ENCODE measurements around the gene CDH23. TPM values are rescaled to one million over a fixed set of nuclear protein-coding genes. Genes with fewer than 3 reads are reported as not detected.

Gene CDH23
- polyA plus RNA-seq, 3 donors, result 0.51 to 0.96 (median 0.80) TPM

DNA sequence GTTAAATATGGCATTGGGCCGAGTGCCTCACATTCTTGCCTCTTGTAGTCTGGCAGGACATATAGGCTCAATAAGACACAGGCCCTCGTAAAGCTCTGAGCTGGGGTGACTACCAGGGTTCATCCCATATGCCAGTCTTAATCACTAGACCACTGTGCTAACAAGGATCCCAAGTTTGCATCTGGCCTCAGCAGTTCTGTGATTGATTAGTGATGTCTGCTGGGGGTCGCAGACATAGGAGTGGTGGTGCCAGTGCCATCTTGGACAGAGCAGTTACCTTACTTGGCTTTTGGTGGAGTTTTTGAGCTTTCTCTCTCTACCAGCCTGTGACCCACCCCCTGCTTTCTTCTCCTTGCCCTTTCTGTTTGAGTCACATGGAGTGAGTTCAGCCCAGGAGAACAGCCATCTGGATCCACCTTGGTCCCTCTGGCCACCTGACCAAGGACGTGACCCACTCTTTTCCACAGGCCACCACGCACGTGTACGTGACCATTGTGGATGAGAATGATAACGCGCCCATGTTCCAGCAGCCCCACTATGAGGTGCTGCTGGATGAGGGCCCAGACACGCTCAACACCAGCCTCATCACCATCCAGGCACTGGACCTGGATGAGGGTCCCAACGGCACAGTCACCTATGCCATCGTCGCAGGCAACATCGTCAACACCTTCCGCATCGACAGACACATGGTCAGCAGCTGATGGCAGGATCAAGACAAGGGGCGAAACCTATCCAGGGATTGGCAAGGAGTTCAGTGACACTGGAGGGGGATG is 380.7 kb downstream of the CDH23 start:
- DNase-seq (ENCODE audit: low read depth in 3 of 3, low spot score in 2 of 3), result no peak

DNA sequence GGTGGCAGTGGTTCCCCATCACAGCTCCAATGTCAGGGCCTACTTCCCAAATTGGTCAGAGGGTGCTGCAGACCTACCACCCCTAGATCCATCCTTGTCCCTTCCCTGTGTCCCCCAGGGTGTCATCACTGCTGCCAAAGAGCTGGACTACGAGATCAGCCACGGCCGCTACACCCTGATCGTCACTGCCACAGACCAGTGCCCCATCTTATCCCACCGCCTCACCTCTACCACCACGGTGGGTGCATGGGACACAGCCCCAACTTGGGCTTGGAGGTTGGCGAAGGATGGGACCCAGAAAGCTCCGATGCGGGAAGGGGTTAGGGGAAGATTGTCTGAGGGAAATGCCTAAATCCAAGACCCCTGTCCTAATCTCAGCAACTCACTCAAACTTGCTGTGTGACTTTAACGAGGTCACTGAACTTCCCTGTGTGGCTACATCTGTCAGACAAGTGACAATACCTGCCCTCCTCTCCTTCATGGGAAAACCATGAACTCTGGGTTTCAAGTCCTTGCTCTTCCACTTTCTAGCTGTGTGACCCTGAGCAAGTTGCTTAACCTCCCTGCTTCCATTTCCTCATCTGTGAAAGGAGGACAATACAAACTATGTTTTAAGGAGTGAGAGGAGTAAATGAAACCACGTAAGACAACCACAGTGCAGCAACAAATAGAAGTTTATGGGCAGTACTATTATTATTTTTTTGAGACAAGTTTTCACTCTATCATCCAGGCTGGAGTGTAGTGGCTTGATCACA is 381.5 kb downstream of the CDH23 start:
- no peak for DNase-seq (ENCODE audit: low read depth in 3 of 3, low spot score in 2 of 3)

DNA sequence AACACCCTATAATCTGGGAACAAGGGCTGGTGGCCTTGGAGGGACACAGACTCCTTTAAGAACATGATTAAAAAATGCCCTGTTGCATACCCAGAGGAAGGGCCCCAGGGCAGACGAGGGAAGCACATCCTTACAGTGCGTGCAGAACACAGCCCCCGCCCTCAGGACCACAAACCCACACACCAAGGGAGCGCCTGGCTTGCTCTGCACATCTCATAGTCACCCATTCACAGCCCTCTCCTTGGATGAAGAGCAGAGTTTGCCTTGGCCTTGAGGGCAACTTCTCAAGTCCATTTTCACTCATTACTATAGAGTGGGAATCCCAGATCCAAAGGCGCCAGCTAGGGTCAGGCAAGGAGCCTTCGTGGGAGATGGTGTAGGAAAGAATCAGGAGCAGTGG is 382.9 kb downstream of the CDH23 start:
- no peak for DNase-seq (ENCODE audit: low read depth in 3 of 3, low spot score in 2 of 3)

DNA sequence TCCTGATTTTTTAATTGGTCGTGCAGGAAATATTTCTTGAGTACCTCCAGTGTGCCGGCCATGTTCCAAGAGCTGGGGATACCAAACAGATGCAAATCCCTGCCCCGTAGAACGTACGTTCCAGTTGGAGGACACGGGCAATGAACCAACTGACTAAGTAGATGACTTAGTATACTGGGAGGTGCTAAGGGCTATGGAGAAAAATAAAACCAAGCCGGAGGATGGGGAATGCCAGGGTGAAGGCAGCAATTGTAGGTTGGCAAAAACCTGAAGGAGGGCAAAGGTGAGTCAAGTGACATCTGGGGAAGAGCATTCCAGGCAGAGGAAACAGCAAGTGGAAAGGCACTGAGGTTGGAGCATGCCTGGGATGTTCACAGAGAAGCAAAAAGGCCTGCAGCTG is 383.4 kb downstream of the CDH23 start:
- no peak for DNase-seq (ENCODE audit: low read depth in 3 of 3, low spot score in 2 of 3)

DNA sequence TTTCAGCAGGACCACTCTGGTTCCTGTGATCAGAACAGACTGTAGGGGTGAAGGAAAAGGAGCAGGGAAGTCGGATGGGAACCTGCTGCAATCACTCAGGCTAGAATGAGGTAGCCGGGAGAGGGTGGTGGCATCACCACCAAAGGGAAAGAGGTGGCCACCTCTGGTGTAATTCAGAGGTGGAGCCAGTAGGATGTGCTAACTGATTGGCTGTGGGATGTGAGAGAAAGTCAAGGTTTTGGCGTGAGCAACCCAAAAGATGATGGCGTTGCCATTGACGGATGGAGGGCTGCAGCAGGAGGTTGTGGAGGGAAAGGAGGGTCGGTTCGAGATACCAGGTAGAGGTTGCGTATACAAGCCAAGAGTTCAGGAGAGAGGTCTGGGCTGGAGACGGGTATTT is 384.0 kb downstream of the CDH23 start:
- DNase-seq (ENCODE audit: low read depth in 3 of 3, low spot score in 2 of 3), result no peak

DNA sequence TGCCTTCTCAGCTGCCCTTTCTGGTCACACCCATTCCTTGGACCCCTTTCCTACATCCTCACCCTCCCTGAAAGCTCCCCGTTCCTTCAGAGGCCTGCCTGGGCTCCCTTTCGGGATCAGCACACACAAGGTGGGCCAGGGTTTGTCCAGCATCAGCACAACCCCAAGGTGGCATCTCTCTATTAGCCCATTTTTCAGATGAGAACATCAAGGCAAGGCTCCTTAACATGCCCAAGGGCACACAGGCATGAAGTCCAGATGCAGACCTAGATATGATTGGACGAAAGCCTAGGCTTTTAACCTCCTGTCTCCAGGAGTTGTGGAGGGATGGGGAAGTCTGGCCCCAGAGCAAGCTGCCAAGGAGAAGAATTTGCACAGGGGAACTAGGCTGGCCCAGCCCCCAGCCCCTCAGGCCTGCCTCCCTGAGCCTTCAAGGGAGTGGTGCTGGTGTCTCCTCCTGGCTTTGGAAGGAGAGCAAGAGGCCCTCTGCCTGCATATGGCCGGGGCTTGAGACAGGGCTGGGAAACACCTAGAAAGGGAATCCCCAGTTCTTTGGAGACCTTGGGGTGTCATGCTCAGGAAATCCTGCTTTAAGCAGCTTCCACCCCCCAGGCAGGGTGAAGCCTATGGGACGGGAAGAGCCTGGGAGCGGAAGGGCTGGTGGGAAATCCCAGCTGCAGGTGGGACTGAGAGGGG is 385.6 kb downstream of the CDH23 start:
- no peak for DNase-seq (ENCODE audit: low read depth in 3 of 3, low spot score in 2 of 3)

DNA sequence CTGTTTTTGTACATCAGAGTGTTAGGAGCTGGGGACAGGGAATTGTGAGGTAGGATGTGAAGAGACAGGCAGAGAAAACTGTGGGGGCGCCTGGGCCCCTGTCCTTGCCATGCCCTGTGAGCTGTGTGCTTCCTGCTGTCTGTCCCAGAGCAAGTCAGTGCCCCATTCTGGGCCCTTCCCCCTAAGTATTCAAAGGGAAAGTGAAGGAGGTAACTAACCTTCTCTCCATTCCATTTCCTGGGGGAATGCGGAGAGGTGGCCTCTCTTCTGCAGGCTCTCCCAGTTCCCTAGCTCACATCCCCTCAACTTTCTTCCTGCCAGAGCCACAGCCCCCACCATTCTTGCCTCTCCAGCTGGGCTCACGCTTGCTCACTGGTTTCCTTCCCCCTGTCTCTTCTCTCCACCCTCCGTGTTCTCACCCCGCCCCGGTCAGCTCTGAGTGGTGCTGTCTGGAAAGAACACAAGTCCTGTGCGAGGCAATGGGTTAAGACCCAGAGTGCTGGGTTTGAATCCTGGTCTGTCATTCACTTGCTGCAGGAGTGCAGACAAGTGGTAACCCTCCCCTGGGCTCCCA is 386.3 kb downstream of the CDH23 start:
- no peak for DNase-seq (ENCODE audit: low read depth in 3 of 3, low spot score in 2 of 3)

DNA sequence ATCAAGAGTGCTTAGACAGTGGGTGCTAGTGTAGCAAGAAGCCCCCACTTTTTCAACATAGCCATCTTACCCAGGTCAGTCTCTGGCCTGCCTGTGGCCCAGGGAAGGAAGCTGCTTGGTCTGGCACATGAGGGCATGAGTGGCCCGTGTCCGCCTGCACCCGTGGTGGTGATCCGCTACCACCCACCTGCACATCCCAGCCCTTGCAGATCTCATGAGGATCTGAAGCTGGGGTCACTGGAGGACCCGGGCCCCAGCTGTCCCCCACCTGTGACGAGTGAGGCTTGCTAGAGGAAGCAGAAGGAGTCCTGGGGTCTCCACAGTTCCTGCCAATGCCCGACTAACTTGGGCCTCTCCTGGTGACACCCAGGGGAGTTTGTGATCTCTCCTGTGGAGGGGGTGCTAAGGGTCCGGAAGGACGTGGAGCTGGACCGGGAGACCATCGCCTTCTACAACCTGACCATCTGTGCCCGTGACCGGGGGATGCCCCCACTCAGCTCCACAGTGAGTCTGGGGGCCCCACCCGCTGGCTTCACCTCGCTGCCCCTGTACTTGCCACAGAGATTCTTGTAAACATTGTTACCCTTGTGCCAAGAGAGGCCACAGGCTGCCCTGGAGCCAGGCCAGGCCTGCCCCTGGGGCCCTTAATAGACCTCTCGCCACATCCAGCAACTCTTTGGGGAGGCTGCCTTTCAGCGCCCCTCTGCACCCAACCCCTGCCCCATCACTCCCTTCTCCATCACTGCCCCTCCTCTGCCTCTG is 387.4 kb downstream of the CDH23 start:
- DNase-seq (ENCODE audit: low read depth in 3 of 3, low spot score in 2 of 3), result no peak

DNA sequence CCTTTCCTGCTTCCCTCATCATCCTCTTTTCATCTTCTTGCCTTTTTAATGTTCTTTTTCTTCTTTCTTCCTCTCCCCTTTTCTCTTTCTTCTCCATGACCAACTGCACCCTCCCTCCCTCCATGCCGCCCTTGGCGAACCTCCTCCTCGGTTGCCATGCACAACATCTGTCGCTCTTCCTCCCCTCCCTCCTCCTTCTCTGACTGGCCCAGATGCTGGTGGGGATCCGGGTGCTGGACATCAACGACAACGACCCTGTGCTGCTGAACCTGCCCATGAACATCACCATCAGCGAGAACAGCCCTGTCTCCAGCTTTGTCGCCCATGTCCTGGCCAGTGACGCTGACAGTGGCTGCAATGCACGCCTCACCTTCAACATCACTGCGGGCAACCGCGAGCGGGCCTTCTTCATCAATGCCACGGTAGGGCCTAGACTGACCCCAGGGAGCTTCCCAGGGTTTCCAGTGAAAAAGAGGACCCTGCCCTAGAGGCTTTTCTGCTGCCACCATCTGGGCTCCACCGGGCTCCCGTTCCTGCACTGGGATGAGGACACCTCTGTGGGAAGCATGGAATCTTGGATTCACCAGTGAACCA is 388.1 kb downstream of the CDH23 start:
- no peak for DNase-seq (ENCODE audit: low read depth in 3 of 3, low spot score in 2 of 3)

DNA sequence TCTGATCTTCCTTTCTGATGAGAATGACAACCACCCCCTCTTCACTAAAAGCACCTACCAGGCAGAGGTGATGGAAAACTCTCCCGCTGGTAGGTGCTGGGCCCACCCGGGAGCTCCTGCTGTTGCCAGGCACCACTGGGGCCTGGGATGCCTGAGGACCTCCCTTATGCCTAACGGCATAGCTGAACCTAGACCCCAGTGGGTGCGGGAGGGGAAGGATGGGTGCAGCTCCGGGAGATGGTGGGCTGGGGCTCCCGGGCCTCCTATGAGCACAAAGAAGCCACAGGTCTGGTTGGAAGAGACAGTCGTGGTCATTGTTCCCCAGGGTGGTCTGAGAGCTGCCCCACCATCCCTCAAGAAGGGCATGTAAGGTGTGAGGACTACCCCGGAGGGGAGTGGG is 392.2 kb downstream of the CDH23 start:
- no peak for DNase-seq (ENCODE audit: low read depth in 3 of 3, low spot score in 2 of 3)

DNA sequence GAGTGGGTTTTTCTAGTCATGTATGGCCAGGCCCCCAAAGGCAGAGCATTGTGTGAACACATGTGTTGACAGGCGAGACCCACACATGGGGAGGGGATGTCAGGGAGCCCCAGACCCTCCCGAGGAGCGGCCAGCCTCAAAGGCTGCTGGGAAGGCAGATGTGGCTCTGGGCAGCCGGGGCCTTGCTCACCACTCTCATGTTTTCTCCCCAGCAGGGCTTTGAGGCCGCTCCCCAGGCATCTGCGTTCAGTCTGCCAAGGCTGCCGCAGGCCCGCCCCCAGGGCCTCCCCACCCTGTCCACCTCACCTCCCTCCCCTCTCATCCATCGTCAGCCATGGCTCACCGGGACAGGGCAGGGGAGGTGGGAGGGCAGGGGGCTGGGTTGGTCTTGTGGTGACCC is 393.2 kb downstream of the CDH23 start:
- no peak for DNase-seq (ENCODE audit: low read depth in 3 of 3, low spot score in 2 of 3)

DNA sequence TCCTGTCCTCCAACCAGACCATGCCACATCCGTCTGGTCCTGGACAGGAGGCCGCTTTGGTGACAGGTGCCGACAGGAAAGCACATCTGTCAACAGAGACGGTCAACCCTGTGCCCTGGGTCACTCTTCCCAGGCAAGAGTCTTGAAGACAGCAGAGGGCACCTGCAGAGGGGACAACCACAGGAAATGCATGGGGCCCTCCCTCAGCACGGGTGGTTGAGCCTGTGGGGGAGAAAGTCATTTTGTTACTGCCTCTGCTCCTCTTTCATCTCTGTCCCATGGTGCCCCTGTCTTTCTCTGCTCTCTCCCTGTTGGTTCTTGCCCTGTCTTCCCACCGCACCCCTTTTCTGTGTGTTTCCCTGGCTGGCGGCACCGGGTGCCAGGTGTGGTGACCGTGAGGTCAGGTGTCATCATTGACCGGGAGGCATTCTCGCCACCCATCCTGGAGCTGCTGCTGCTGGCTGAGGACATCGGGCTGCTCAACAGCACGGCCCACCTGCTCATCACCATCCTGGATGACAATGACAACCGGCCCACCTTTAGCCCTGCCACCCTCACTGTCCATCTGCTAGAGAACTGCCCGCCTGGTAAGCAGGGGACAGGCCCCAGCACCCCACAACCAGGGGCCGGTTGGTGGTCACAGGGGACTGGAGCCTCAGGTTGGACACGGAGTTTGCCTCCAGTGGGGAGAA is 394.2 kb downstream of the CDH23 start:
- DNase-seq (ENCODE audit: low read depth in 3 of 3, low spot score in 2 of 3), result no peak

DNA sequence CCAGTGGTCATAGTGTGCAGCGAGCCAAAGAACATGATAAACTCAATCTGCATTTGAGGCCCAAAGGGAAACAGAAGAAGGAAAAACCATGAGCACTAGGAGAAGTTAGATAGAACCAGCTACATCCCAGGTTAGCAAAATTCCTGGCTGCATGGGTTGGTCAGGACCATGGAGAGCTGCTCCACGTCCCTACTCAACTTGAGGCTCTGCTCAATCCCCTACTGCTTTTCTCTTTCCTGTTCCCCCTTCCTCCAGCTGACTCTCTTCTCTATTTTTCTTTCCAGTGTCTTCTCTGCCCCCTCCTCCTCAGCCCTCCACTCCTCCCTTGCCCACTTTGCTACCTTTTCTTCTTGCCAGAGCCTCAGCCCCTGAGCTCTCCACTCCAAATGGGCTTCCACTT is 398.5 kb downstream of the CDH23 start:
- peak in 1 of 3 donors; percentile 39 for DNase-seq (ENCODE audit: low read depth in 3 of 3, low spot score in 2 of 3)

DNA sequence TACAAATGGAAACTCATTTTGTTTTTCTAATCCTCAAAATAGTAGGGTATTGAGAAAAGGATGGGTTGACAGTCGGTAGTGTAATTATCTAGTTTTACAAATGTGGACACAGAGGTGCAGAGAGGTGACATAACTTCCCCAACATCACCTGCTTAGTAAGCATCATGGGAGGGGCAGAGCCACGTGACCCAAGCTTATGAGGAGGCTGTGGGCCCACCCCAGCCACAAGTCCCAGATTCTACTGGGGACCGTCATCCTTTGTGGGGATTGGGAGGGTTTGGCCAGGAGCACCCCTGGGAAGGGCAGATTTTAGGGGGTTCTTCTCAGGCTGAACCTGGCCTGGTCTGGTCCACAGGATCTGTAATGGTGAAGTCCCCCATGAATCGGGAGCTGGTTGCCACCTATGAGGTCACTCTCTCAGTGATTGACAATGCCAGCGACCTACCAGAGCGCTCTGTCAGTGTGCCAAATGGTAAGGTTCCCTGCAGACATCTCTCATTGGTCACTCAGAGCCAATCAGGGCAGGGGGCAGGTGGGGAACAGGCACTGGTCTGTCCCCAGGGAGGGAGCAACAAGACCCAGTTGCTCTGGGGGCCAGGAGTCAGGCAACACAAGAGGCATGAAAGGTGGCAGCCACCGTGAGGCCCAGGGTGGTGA is 400.2 kb downstream of the CDH23 start:
- DNase-seq (ENCODE audit: low read depth in 3 of 3, low spot score in 2 of 3), result no peak

DNA sequence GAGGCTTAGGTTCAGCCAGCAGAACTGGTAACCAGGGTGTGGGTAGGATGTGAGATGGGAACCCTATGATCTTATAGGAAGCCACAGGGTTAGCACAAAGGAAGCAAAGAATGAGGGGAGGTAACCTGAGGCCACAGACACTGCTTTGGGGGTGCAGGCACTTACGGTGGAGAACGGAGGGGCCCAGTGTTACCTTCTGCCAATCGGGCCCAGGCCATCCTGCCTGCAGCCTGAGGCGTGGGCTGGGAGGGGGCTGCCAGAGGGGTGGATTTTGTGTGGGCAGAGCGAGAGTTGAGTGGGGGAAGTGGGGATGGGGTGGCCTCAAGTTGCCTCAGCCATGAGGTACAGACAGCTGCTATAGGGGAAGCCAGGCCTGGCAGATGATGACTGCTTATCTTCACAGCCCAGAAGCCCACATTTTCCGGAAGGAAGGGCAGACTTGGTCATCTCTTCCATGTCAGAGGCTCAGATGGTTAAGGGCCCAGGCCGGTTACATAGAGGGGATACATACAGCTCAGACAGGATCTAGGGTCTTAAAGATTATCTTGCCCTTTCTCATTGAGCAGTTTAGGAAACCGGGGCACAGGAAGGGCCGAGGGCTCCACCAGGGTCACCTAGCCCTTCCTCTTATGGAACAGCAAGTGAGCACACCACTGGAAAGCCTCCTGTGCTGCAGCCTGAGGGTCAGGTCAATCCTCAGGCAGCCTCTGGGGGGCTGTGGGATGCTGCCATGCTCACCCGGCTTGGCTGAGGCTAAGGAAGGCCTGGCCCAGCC is 401.0 kb downstream of the CDH23 start:
- no peak for DNase-seq (ENCODE audit: low read depth in 3 of 3, low spot score in 2 of 3)

DNA sequence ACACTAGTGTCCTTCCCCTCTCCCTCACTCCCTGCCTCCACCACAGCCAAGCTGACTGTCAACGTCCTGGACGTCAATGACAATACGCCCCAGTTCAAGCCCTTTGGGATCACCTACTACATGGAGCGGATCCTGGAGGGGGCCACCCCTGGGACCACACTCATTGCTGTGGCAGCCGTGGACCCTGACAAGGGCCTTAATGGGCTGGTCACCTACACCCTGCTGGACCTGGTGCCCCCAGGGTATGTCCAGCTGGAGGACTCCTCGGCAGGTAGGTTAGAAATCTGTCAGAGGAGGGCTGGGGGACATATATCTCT is 401.5 kb downstream of the CDH23 start:
- no peak for DNase-seq (ENCODE audit: low read depth in 3 of 3, low spot score in 2 of 3)

DNA sequence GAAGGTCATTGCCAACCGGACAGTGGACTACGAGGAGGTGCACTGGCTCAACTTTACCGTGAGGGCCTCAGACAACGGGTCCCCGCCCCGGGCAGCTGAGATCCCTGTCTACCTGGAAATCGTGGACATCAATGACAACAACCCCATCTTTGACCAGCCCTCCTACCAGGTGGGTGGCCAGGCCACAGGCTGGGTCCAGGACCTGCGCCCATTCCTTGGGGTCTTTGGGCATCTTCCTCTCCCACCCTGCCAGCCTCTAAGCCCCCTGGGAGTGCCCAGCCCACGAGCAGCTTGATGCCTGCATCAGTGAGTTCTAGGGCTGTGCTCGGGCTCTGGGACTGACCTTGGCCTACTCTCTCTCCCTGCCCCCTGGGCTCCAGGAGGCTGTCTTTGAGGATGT is 402.4 kb downstream of the CDH23 start:
- no peak for DNase-seq (ENCODE audit: low read depth in 3 of 3, low spot score in 2 of 3)

DNA sequence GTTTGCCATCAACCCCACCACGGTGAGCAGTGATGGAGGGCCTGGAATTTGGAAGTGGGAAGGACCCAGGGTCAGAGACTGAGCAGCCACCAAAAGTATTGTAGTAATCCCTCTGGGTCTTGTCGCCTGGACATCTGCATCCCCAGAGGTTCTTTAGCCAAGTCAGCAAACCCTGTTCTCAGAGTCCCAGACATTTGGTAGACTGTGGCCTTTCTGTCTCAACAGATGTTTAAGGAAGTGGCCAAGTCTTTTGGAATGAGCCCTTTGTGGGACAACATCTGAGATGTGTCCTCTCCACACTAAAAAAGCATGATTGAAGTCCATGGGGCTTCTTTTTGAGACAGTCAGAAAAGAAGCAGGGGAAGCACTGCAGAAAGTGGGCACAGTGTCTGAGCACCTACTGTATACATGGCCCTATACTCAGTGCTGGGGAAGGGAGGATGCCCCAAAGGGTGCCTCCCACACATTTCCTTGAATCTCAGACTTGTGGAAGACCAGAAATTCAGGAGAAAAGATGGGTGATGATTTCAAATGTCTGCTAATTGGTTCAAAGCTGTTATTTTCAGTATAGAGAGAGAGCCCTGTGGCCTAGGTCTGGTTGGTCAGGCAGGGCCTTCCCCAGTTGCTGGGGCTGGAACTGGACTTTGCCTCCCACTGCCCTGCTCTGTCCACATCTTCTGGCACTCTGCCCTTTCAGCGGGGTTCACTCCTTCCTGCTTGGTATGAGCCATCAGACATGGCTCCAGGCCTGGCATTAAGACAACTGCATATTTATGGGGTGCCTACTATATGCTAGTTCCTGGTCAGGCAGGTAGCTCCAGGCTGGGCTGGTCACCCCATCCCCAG is 403.1 kb downstream of the CDH23 start:
- DNase-seq (ENCODE audit: low read depth in 3 of 3, low spot score in 2 of 3), result no peak

Measured in right renal cortex interstitium (tissue), 3 donors.